H1 (cell line): ENCODE measurements around the gene ONECUT2. TPM values are rescaled to one million over a fixed set of nuclear protein-coding genes. Genes with fewer than 3 reads are reported as not detected.

Experiments used
- CHD1 ChIP-seq: IDR thresholded peaks from 2 replicates; pipeline ENCODE4 v1.6.1; 2012; ENCODE audit warnings: low read depth, low read length, improper control_type of control experiment
- MAFK ChIP-seq: IDR thresholded peaks from 2 replicates; pipeline ENCODE4 v1.6.1; 2012; ENCODE audit warnings: low read depth, mild to moderate bottlenecking, improper control_type of control experiment, low read length
- RFX5 ChIP-seq: IDR thresholded peaks from 2 replicates; pipeline ENCODE4 v1.6.1; 2011; ENCODE audit warnings: low read depth, low read length, improper control_type of control experiment, borderline replicate concordance
- polyA plus RNA-seq, 7 experiments: library from polyadenylated mRNA; depleted of rRNA in 3 of 7; stranded (reverse) in 5 of 7; unstranded in 2 of 7; fragments of >200 nt in 5 of 7; fragments of 200-250 nt in 2 of 7; gene quantifications; 1 replicate in 5 of 7; 2 replicates in 1 of 7; 4 replicates in 1 of 7; pipeline versions ENCODE4 v1.2.1 to v1.2.3, GENCODE V29; 2011 to 2013; ENCODE audit warnings: missing spikeins in 2 of 7, mixed read lengths in 2 of 7
- total RNA-seq: library from RNA; stranded (reverse); fragmentation: NEBNext Ultra II Directional; extraction: Animal tissue kit (Norgen Biotek cat#: 25700); gene quantifications from 2 replicates; pipeline ENCODE4 v1.2.1, GENCODE V29; 2021

Gene ONECUT2
- total and polyA plus RNA-seq, 2 of the 8 experiments (the other 6 are each of a cell fraction or from before 2014, with no cell fraction given), result 0.38 to 1.9 TPM

DNA sequence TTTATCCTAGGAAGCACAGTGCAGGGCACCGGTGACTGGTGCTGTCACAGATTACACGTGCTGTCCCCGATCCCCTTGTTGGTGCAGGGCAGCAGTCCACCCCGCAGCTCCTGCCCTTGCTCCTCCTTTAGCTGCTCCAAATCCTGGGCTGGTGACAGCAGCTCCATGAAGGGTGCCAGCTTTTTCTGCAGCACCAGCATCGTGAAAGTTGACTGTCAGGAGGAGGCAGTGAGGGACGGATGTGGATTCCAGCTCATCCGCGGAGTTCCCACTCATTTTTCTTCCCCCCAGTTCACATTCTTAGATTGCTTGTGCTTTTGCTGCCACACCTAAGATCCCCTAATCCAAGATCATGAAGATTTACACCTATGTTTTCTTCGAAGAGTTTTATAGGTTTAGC is 67.5 kb downstream of the ONECUT2 start (continued):
- TF ChIP-seq CHD1 (no peak), RFX5 (no peak), MAFK (no peak)
